ENCODE results near the gene USP37. TPM values are rescaled to one million over a fixed set of nuclear protein-coding genes. Genes with fewer than 3 reads are reported as not detected.
A peak's percentile ranks its signal among the peaks of the same experiment; 100 is the strongest.

The USP37 gene
- polyA plus RNA-seq, 1 donor: 9.0 TPM

GRCh38 chr2:218478544-218478943 is 89.6 kb downstream of the USP37 start:
- H3K4me3 ChIP-seq (ENCODE audit: low read length): no peak overlapping the region
- no peak for DNase-seq
- no peaks in the 10 kb centered on the region for H3K9me3 ChIP-seq (ENCODE audit: control insufficient read depth, low read depth, low read length)
- no CpG with 5 or more reads among the region's 2 CpGs for WGBS (ENCODE audit: insufficient coverage, low lambda C conversion rate)
- no peaks in the 10 kb centered on the region for H3K27me3 ChIP-seq (ENCODE audit: control insufficient read depth, insufficient read depth, low read length)
- no peaks in the 10 kb centered on the region for H3K4me1 ChIP-seq (ENCODE audit: control insufficient read depth, insufficient read depth, low read length)
- H3K27ac ChIP-seq (ENCODE audit: low read length): no peak overlapping the region
- H3K36me3 ChIP-seq (ENCODE audit: control insufficient read depth, insufficient read depth, low read length): peaks cover 49% of the 10 kb centered on the region

GRCh38 chr2:218477247-218477646 is 90.9 kb downstream of the USP37 start:
- H3K27me3 ChIP-seq (ENCODE audit: control insufficient read depth, insufficient read depth, low read length): no peaks in the 10 kb centered on the region
- peaks cover 54% of the 10 kb centered on the region for H3K36me3 ChIP-seq (ENCODE audit: control insufficient read depth, insufficient read depth, low read length)
- no peak overlapping the region for H3K27ac ChIP-seq (ENCODE audit: low read length)
- no peak for DNase-seq
- no peaks in the 10 kb centered on the region for H3K9me3 ChIP-seq (ENCODE audit: control insufficient read depth, low read depth, low read length)
- H3K4me1 ChIP-seq (ENCODE audit: control insufficient read depth, insufficient read depth, low read length): no peaks in the 10 kb centered on the region
- no peak overlapping the region for H3K4me3 ChIP-seq (ENCODE audit: low read length)

- Histone ChIP-seq H3K4me1 (ENCODE audit: control insufficient read depth, insufficient read depth, low read length) (no peaks in the 10 kb centered on the region), H3K27me3 (ENCODE audit: control insufficient read depth, insufficient read depth, low read length) (no peaks in the 10 kb centered on the region), H3K9me3 (ENCODE audit: control insufficient read depth, low read depth, low read length) (no peaks in the 10 kb centered on the region), H3K27ac (ENCODE audit: low read length) (no peak overlapping the region), H3K4me3 (ENCODE audit: low read length) (no peak overlapping the region), H3K36me3 (ENCODE audit: control insufficient read depth, insufficient read depth, low read length) (peaks cover 53% of the 10 kb centered on the region)
- 100% methylated on average over 1 of the region's 3 CpGs for WGBS (ENCODE audit: insufficient coverage, low lambda C conversion rate)
- no peak for DNase-seq
Observed at GRCh38 chr2:218476676-218477075, 91.5 kb downstream of the USP37 start.

- WGBS (ENCODE audit: insufficient coverage, low lambda C conversion rate): no CpG with 5 or more reads among the region's 3 CpGs
Observed at GRCh38 chr2:218474527-218474926, 93.6 kb downstream of the USP37 start.

GRCh38 chr2:218472988-218473387 is 95.2 kb downstream of the USP37 start:
- no peak for DNase-seq

More at GRCh38 chr2:218474527-218474926, 93.6 kb downstream of the USP37 start:
- H3K36me3 ChIP-seq (ENCODE audit: control insufficient read depth, insufficient read depth, low read length): peaks cover 53% of the 10 kb centered on the region
- DNase-seq: no peak
- no peaks in the 10 kb centered on the region for H3K9me3 ChIP-seq (ENCODE audit: control insufficient read depth, low read depth, low read length)
- no peak overlapping the region for H3K4me3 ChIP-seq (ENCODE audit: low read length)
- H3K4me1 ChIP-seq (ENCODE audit: control insufficient read depth, insufficient read depth, low read length): no peaks in the 10 kb centered on the region
- H3K27ac ChIP-seq (ENCODE audit: low read length): no peak overlapping the region
- no peaks in the 10 kb centered on the region for H3K27me3 ChIP-seq (ENCODE audit: control insufficient read depth, insufficient read depth, low read length)

GRCh38 chr2:218471982-218472381 is 96.2 kb downstream of the USP37 start:
- H3K36me3 ChIP-seq (ENCODE audit: control insufficient read depth, insufficient read depth, low read length): peaks cover 44% of the 10 kb centered on the region
- no peaks in the 10 kb centered on the region for H3K27me3 ChIP-seq (ENCODE audit: control insufficient read depth, insufficient read depth, low read length)
- WGBS (ENCODE audit: insufficient coverage, low lambda C conversion rate): no CpG with 5 or more reads among the region's 5 CpGs
- no peak for DNase-seq
- H3K9me3 ChIP-seq (ENCODE audit: control insufficient read depth, low read depth, low read length): no peaks in the 10 kb centered on the region
- no peak overlapping the region for H3K27ac ChIP-seq (ENCODE audit: low read length)
- no peaks in the 10 kb centered on the region for H3K4me1 ChIP-seq (ENCODE audit: control insufficient read depth, insufficient read depth, low read length)
- H3K4me3 ChIP-seq (ENCODE audit: low read length): no peak overlapping the region

More at GRCh38 chr2:218472988-218473387, 95.2 kb downstream of the USP37 start:
- Histone ChIP-seq H3K36me3 (ENCODE audit: control insufficient read depth, insufficient read depth, low read length) (peaks cover 45% of the 10 kb centered on the region), H3K4me1 (ENCODE audit: control insufficient read depth, insufficient read depth, low read length) (no peaks in the 10 kb centered on the region), H3K27ac (ENCODE audit: low read length) (no peak overlapping the region), H3K4me3 (ENCODE audit: low read length) (no peak overlapping the region), H3K27me3 (ENCODE audit: control insufficient read depth, insufficient read depth, low read length) (no peaks in the 10 kb centered on the region), H3K9me3 (ENCODE audit: control insufficient read depth, low read depth, low read length) (no peaks in the 10 kb centered on the region)

- no peaks in the 10 kb centered on the region for H3K9me3 ChIP-seq (ENCODE audit: control insufficient read depth, low read depth, low read length)
- H3K36me3 ChIP-seq (ENCODE audit: control insufficient read depth, insufficient read depth, low read length): peaks cover 38% of the 10 kb centered on the region
- H3K4me3 ChIP-seq (ENCODE audit: low read length): no peak overlapping the region
- no peak overlapping the region for H3K27ac ChIP-seq (ENCODE audit: low read length)
- H3K4me1 ChIP-seq (ENCODE audit: control insufficient read depth, insufficient read depth, low read length): no peaks in the 10 kb centered on the region
- no peaks in the 10 kb centered on the region for H3K27me3 ChIP-seq (ENCODE audit: control insufficient read depth, insufficient read depth, low read length)
- WGBS (ENCODE audit: insufficient coverage, low lambda C conversion rate): no CpG with 5 or more reads among the region's 2 CpGs
- no peak for DNase-seq
Observed at GRCh38 chr2:218471036-218471435, 97.1 kb downstream of the USP37 start.

- DNase-seq: no peak
- Histone ChIP-seq H3K36me3 (ENCODE audit: control insufficient read depth, insufficient read depth, low read length) (peaks cover 37% of the 10 kb centered on the region), H3K27me3 (ENCODE audit: control insufficient read depth, insufficient read depth, low read length) (no peaks in the 10 kb centered on the region), H3K4me3 (ENCODE audit: low read length) (no peak overlapping the region), H3K9me3 (ENCODE audit: control insufficient read depth, low read depth, low read length) (no peaks in the 10 kb centered on the region), H3K27ac (ENCODE audit: low read length) (no peak overlapping the region), H3K4me1 (ENCODE audit: control insufficient read depth, insufficient read depth, low read length) (no peaks in the 10 kb centered on the region)
- 0% methylated on average over 1 of the region's 1 CpG for WGBS (ENCODE audit: insufficient coverage, low lambda C conversion rate)
Observed at GRCh38 chr2:218470448-218470847, 97.7 kb downstream of the USP37 start.

- Histone ChIP-seq H3K27me3 (ENCODE audit: control insufficient read depth, insufficient read depth, low read length) (no peaks in the 10 kb centered on the region), H3K4me3 (ENCODE audit: low read length) (no peak overlapping the region), H3K4me1 (ENCODE audit: control insufficient read depth, insufficient read depth, low read length) (no peaks in the 10 kb centered on the region), H3K27ac (ENCODE audit: low read length) (no peak overlapping the region), H3K9me3 (ENCODE audit: control insufficient read depth, low read depth, low read length) (no peaks in the 10 kb centered on the region), H3K36me3 (ENCODE audit: control insufficient read depth, insufficient read depth, low read length) (peaks cover 24% of the 10 kb centered on the region)
- DNase-seq: peak; percentile 5 to 33
- WGBS (ENCODE audit: insufficient coverage, low lambda C conversion rate): 80% methylated on average over 1 of the region's 3 CpGs
Observed at GRCh38 chr2:218465987-218466633, 102.0 kb downstream of the USP37 start.

GRCh38 chr2:218458598-218458997 is 109.6 kb downstream of the USP37 start:
- no peaks in the 10 kb centered on the region for H3K4me1 ChIP-seq (ENCODE audit: control insufficient read depth, insufficient read depth, low read length)
- no peak overlapping the region for H3K27ac ChIP-seq (ENCODE audit: low read length)
- H3K27me3 ChIP-seq (ENCODE audit: control insufficient read depth, insufficient read depth, low read length): no peaks in the 10 kb centered on the region
- H3K4me3 ChIP-seq (ENCODE audit: low read length): no peak overlapping the region
- WGBS (ENCODE audit: insufficient coverage, low lambda C conversion rate): 100% methylated on average over 1 of the region's 1 CpG
- H3K36me3 ChIP-seq (ENCODE audit: control insufficient read depth, insufficient read depth, low read length): peaks cover 31% of the 10 kb centered on the region
- DNase-seq: no peak
- H3K9me3 ChIP-seq (ENCODE audit: control insufficient read depth, low read depth, low read length): no peaks in the 10 kb centered on the region

GRCh38 chr2:218456849-218457248 is 111.3 kb downstream of the USP37 start:
- peaks cover 28% of the 10 kb centered on the region for H3K36me3 ChIP-seq (ENCODE audit: control insufficient read depth, insufficient read depth, low read length)
- no peak overlapping the region for H3K4me3 ChIP-seq (ENCODE audit: low read length)
- H3K9me3 ChIP-seq (ENCODE audit: control insufficient read depth, low read depth, low read length): no peaks in the 10 kb centered on the region
- DNase-seq: no peak
- H3K27ac ChIP-seq (ENCODE audit: low read length): no peak overlapping the region
- H3K27me3 ChIP-seq (ENCODE audit: control insufficient read depth, insufficient read depth, low read length): no peaks in the 10 kb centered on the region
- no peaks in the 10 kb centered on the region for H3K4me1 ChIP-seq (ENCODE audit: control insufficient read depth, insufficient read depth, low read length)
- WGBS (ENCODE audit: insufficient coverage, low lambda C conversion rate): no CpG with 5 or more reads among the region's 3 CpGs

Measured in large intestine (tissue), 3 donors.